ENCODE measurements around the gene LGALS1.

LGALS1 gene

DNA sequence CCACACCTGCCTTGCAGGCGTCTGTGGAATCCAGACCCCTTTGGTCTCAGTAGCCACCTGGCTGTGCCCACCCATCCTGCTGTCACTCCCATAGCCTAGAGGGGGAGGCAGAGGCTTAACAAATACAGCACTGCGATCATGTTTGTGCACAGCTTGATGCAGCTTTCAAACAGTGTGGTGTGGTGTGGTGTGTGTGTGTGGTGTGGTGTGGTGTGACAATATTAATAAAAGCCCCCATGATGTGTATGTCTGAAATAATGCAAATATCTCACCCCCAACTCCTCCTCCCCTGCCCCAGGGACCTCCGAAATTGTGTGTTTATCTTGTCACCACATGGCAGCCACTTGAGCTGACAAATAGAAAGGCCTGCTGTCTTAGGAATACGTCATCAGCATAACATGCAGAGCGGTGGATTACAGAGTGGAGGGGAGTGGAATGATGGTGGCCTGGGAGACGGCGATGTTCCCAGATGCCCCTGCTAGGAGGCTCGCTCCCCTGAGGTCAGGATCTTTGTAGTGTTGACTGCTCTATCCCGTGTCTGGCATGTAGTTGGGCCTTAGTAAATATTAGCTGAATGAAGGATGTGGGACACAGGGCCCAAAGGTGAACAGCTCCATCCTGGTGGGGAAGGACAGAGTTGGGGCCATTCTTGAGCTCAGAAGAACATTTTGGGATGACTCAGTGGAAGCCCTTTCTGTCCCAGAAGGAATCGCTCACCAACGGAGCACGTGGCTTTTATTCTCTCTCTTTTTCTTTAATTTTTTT is 14.1 kb upstream of the LGALS1 start:
- DNase-seq (ENCODE audit: low read depth, low spot score), result peak; percentile 75

DNA sequence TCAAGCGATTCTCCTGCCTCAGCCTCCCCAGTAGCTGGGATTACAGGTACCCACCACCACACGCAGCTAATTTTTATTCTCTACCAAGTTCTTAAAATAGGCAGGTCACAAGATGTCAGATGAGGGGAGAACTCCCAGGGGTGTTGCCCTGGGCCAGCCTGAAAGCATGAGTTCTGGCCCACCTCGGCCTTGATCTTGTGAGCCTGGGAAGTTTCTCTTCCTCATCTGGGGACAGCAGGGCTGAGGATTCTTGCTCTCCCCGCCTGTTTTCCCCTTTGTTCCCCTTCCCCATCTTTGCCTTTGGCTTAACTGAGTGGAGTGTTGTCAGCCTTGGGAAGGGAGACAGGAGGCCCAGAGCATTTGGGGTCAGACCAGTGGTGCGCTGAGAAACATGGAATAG is 13.4 kb upstream of the LGALS1 start:
- no peak for DNase-seq (ENCODE audit: low read depth, low spot score)

DNA sequence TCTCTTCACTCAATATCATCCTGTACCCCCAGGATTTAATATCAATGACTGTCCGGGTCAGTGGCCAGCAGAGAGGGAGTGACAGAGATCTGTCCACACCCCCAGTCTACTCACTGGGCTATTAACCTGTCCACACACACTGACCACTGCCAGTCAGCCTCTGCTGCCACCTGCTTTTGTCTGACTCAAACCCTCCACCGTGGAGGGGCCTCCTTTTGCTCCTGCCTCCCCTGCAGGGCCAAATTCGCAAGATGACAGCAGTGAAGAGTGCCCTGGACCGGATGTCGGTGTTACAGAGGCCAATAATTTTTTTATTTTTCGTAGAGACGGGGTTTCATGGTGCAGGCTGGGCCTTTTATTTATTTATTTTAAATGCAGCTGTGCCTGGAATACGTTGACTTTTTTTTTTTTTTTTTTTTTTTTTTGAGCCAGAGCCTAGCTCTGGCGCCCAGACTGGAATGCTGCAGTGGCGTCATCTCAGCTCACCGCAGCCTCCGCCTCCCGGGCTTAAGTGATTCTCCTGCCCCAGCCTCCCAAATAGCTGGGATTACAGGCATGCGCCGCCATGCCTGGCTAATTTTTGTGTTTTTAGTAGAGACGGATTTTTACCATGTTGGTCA is 11.8 kb upstream of the LGALS1 start:
- DNase-seq (ENCODE audit: low read depth, low spot score), result no peak

DNA sequence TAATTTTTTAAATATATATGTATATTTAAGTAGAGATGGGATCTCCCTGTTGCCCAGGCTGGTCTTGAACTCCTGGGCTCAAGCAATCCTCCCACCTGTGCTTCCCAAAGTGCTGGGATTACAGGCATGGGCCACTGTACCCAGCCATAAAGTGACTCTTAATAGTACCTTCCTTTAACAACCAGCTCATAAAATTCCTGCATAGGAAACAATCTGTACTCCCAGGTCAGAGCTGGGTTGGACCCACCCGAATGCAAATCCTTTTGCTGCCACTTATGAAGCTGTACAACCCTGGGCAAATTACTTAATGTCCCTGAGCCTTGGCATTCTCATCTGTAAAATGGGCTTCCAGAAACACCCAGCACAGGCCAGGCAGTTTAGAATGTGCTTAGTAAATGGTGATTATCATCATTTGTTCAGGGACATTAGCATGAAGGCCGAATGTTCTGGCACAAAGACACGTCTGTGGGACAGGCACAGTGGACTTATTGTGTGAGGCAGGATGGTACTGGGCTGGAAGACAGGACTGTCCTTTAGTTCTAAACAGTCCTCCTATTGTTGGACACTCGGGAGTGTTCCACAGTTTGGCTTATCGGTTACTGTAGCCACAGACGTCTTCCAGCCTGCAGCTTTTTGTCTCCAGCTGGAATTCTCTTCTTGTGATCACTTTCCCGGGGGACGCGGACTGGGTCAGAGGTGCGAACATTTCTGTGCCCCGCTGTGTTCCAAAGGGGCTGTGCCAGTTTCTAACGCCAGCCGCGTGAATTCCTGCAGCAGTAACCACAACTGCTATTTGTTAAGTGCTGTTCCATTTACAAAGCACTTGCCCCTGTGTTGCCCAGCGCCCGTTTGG is 11.0 kb upstream of the LGALS1 start:
- DNase-seq (ENCODE audit: low read depth, low spot score), result no peak

- DNase-seq (ENCODE audit: low read depth, low spot score), result no peak
Measured at GRCh38 chr22:37665487-37665886, 9.9 kb upstream of the LGALS1 start.

GRCh38 chr22:37669586-37669985 is 5.8 kb upstream of the LGALS1 start:
- DNase-seq (ENCODE audit: low read depth, low spot score), result no peak

DNA sequence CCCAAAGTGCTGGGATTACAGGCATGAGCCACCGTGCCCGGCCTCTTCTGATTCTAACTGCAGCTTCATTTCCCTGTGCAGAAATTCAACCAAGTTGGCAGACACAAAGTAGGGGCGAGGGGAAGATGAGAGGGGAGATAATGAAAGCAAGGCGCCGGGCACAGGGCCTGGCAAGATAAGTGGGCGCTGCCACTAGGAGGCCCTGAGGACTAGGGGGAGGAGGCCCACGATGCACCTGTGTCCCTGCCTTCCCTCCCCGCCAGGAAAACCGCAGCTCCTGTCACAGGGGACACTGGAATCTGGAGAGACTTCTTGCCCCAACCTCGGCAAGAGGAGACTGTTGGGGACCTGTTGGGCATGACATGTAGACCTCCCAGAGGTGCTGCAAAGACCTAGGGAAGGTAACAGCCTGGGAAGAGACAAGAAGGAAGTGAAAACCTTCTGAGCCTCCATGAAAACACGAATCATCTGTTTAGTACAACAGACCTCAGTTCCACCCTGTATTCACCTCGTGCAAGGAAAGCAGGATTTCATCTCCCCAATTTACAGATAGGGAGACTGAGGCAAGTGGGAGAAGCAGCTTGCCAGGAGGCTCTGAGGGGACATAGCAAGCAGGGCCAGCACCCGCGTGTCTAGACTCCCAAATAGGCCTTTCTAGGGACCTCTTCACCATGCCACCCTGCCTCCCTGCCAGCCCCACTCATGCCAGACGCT is 3.1 kb upstream of the LGALS1 start:
- DNase-seq (ENCODE audit: low read depth, low spot score), result no peak

GRCh38 chr22:37672920-37673455 is 2.4 kb upstream of the LGALS1 start:
- DNase-seq (ENCODE audit: low read depth, low spot score), result no peak

GRCh38 chr22:37674248-37674647 is 1.2 kb upstream of the LGALS1 start:
- no peak for DNase-seq (ENCODE audit: low read depth, low spot score)

GRCh38 chr22:37675930-37676735 is 697 bp downstream of the LGALS1 start:
- no peak for DNase-seq (ENCODE audit: low read depth, low spot score)

DNA sequence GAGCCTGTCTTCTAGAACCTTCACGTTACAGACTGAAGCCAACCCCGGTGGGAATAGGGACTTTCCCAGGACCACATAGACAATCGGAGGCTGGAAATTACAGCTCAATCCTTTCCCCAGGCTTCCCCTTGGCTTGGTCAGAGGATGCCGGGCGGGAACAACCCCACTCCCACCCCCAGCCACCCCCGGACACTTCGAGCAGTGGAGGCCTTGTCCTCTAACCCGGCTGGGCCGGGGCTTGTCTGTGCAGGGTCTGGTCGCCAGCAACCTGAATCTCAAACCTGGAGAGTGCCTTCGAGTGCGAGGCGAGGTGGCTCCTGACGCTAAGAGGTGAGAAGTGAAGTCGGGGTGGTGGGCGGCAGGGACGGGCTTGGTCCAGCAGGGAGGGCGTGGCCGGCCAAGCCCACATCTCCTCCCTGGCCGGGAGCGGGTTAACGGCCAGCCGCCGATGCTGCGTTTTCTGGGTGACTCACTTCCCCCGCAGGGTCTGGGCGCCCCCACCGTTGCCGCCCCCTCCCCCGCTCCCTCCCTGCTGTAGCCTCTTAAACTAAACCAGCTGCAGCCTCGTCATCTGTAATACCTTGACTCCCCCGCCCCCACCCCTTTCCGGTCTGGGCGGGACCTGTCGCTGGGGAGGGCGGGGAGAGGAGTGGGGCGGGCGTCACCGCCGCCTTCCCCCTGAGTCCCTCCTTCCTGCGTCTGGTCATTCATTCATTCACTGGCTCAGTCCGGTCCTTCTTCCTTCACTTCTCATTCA is 1.5 kb downstream of the LGALS1 start:
- peak; percentile 89 for DNase-seq (ENCODE audit: low read depth, low spot score)

- no peak for DNase-seq (ENCODE audit: low read depth, low spot score)
Measured at GRCh38 chr22:37677493-37677974, 2.1 kb downstream of the LGALS1 start.

- DNase-seq (ENCODE audit: low read depth, low spot score), result peak; percentile 55
Measured at GRCh38 chr22:37678372-37678771, 2.9 kb downstream of the LGALS1 start.

DNA sequence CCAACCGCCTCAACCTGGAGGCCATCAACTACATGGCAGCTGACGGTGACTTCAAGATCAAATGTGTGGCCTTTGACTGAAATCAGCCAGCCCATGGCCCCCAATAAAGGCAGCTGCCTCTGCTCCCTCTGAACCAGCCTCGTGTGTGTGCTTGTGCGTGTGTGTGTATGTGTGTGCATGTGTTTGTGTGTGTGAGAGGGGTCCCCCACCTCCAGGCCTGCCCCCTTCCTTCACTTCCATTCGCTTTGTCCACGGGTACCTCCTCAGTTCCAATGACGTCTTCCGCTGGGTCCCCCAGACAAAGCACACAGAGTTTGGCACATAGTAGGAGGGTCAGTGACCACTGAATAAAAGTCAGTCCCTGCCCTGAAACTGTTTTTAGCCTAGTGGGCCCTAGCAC is 4.2 kb downstream of the LGALS1 start:
- DNase-seq (ENCODE audit: low read depth, low spot score), result no peak

GRCh38 chr22:37680191-37680851 is 4.9 kb downstream of the LGALS1 start:
- no peak for DNase-seq (ENCODE audit: low read depth, low spot score)

DNA sequence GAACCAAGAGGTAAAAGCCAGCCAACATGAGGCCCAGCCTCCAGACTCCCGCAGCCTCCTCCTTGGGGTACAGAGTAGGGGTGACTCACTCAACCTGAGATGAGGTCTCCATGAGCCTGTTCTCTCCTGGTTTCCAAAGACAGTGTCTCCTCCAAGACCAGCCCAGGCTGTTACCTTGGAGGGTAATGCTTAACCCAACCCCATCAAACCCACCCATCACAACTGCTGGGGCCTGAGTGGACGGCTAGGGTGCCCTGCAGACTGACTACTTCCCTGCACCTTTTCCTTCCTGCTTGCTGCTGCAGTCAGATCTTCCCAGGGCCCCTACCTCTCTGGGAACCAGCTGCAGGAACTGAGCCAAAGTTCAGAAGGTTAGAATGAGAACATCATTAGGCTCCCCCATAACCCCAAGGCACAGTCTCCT is 5.6 kb downstream of the LGALS1 start:
- no peak for DNase-seq (ENCODE audit: low read depth, low spot score)

DNA sequence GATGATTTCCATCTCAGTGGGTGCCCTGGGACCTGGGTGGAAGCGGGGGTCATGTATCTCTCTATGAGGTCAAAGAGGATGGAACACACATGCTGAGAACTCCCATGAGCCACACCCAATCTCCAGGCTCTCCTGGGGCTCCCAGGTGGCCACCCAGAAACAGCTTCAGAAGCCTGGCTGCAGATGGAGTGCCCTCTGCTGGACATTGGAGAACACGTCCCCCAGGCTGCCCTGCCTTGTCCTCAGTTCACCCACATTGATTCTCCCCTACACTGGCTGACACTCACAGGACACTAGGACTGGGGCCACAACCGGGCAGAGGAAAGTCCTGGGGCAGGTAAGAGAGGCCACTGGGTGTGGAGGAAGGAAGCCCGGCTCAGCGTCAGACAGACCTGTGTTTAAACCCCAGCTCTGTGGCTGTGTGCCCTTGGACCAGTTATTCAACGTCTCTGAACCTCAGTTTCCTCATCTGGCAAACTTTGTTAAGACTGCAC is 6.2 kb downstream of the LGALS1 start:
- DNase-seq (ENCODE audit: low read depth, low spot score), result peak; percentile 90

GRCh38 chr22:37684803-37685615 is 9.6 kb downstream of the LGALS1 start:
- DNase-seq (ENCODE audit: low read depth, low spot score), result no peak

Data from ELF-1 (cell line).